NOMO-1 treated with dmso at 0.1 percent for 144 hours (cell line): ENCODE data around the gene SRRM1.
"Not testable (repeated sequence)": the region's sequence is repeated elsewhere in the genome, so short reads cannot be mapped to it uniquely, and the experiment has no call there.

Experiments used
- DNase-seq: peaks from one replicate; lab custom pipeline; 2025; ENCODE audit not compliant: unreplicated experiment; lab: John Stamatoyannopoulos, UW

SRRM1 gene

DNA sequence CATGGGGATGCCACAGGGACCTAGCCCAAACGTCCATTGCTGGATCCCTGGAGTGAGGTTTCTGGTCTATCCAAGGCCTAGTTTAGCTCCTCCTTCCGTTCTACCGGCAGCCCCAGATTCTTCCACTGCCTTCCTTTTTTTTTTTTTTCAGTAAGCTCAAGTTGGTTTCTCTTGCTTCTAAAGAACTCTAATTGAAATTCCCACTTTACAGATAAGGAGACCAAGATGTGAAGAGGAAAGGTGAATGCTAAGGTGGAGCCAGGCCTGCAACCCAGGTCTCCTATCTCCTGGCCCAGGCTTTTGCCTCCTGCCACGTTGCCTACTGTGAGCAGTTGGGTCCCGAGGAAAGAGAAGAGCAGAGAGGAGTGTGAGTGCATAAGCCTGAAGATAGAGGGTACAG is 70.6 kb downstream of the SRRM1 start:
- no peak for DNase-seq

DNA sequence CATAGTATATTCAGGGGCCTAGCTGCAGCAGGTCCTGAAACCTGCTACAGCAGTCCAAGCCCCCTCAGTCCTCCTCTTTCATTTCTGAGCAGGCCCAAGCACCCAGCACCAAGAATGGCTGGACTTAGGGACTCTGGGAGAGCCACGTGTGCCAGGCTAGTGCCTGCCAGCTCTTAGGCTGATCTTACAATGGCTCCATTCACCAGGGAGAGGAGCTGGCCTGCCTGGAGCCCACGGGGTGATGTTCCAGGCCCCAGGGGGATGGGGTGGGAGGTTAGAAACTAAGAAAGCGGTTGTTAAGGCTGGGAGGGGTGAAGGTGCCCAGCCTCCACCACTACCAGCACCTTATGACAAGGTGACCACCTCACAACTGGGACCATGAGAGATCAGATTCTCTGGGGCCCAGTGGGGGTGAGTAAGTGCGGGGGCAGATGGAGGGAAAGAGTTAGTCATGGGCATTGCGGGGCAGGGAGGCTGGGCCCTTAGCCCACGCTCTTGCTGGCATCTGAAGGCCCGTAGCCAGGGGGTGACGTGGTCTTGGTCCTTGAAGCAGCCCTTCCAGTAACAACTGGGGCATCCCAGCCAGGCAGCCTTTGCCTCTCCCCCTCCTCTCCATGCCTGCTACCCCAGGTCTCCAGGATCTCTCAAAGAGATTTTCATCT is 71.9 kb downstream of the SRRM1 start:
- no peak for DNase-seq

DNA sequence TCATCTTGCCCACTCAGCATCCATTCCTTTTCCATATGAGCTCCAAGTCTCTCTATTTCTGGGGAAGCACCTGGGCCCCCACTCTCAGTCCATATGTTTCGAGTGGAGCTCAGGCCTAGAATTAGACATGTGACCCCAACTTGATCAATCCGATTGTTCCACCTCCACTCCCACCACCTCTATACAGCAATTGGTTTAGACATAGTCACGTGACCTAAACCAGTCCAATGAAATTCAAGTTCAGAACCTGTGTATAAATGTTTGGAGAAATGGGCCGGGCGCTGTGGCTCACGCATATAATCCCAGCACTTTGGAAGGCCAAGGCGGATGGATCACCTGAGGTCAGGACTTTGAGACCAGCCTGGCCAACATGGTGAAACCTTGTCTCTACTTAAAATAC is 72.6 kb downstream of the SRRM1 start:
- no peak for DNase-seq

DNA sequence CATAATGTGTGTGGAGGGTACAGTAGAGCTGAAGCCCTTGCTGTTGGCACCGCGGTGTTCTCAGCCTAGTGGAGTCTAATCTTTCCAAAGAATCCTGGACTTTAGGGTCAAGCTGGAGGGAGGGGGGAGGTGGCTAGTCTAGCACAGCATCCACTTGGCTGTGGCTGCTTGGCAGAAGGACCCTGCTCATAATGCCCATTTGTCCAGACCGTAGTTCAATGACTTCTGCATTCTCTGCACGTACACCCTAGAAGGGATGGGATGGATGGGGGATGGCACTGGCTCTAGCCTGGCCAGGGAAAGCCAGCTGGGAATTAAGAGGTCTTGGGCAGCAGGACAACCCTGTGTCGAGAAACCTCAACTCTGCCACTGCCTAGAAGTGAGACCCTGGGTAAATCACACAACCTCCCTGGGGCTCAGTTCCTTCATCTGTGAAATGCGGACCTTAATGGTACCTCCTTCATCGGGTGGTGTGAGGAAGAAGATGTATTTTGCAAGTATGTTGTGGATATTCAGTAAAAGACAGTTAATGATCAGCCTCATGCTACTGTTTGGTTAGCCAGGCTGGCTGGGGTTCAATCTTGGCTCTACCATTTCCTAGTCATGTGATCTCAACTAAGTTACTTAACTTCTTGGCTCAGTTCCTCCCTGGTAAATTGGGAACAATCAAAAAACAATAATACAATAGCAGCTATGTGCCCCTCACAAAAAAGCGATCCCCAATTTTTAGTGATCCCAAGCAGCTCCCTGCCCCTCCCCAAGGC is 75.0 kb downstream of the SRRM1 start:
- no peak for DNase-seq

DNA sequence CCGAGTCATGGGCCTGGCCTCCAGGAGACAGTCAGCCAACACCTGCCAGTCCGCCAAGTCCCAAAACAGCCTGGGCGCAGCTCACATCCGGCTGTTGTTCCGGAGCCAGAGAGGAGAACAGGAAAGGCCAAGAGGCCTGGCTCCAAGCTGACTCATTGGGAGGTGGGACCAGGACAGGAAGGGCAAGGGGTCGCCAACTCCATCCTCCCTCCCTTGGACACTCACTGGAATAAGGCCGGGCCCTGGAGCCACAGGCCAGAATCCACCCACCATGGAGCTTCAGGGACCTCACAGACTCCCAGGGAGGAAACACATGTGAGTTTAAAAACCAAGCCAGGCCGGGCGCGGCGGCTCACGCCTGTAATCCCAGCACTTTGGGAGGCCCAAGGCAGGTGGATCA is 77.0 kb downstream of the SRRM1 start:
- DNase-seq, result no peak

DNA sequence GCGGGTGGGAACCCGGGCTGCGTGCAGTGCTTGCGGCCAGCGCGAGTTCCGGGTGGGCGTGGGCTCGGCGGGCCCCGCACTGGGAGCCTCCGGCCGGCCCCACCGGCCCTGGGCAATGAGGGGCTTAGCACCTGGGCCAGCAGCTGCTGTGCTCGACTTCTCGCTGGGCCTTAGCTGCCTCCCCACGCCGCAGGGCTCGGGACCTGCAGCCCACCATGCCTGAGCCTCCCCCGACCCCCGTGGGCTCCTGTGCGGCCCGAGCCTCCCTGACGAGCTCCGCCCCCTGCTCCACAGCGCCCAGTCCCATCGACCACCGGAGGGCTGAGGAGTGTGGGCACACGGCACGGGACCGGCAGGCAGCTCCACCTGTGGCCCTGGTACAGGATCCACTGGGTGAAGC is 78.4 kb downstream of the SRRM1 start:
- DNase-seq, result no peak

DNA sequence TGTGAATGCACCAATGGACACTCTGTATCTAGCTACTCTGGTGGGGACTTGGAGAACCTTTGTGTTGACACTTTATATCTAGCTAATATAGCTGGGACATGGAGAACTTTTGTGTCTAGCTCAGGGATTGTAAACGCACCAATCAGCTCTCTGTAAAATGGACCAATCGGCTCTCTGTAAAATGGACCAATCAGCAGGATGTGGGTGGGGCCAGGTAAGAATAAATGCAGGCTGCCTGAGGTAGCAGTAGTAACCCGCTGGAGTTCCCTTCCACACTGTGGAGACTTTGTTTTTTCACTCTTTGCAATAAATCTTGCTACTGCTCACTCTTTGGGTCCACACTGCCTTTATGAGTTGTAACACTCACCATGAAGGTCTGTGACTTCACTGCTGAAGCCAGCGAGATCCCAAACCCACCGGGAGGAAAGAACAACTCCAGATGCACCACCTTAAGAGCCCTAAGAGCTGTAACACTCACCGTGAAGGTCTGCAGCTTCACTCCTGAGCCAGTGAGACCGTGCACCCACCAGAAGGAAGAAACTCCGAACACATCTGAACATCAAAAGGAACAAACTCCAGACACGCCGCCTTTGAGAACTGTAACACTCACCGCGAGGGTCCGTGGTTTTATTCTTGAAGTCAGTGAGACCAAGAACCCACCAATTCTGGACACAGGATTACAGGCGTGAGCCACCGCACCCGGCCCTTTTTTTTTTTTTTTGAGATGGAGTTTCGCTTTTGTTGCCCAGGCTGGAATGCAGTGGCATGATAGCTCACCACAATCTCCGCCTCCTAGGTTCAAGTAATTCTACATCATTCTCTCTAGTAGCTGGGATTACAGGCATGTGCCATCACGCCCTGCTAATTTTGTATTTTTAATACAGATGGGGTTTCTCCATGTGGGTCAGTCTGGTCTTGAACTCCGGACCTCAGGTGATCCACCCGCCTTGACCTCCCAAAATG is 79.3 kb downstream of the SRRM1 start:
- not testable (repeated sequence) for DNase-seq
